ENCODE data around the gene IQCH. TPM values are rescaled to one million over a fixed set of nuclear protein-coding genes. Genes with fewer than 3 reads are reported as not detected.

IQCH gene
- total and polyA plus RNA-seq, 9 of the 15 experiments (the other 6 are each of a cell fraction or from before 2014, with no cell fraction given), result 1.8 to 3.9 (median 2.7) TPM

- Histone ChIP-seq H4K20me1 (replicated peaks; ENCODE audit: control insufficient read depth, insufficient read depth, low read length) (no peaks in the 10 kb centered on the region), H3K27ac (ENCODE audit: extremely low read depth, low read depth, low read length) (no peak overlapping the region), H3K9ac (ENCODE audit: insufficient read depth in 1 of 2, low read depth in 2 of 2, low read length in 2 of 2) (no peak overlapping the region), H3K79me2 (ENCODE audit: control insufficient read depth, insufficient read depth, low read length) (no peaks in the 10 kb centered on the region), H3K27me3 (ENCODE audit: control insufficient read depth in 2 of 2, insufficient read depth in 2 of 2, low read length in 2 of 2) (no peaks in the 10 kb centered on the region), H3K9me3 (replicated peaks; ENCODE audit: control insufficient read depth, insufficient read depth, low read depth, low read length) (no peaks in the 10 kb centered on the region), H3K9me1 (ENCODE audit: control insufficient read depth, insufficient read depth, low read length) (no peaks in the 10 kb centered on the region), H3K36me3 (ENCODE audit: control insufficient read depth, insufficient read depth, low read length) (no peaks in the 10 kb centered on the region), H3K4me2 (ENCODE audit: insufficient read depth, low read length) (no peak overlapping the region), H3K4me3 (no peak overlapping the region), H2AFZ (ENCODE audit: low read depth, low read length) (peak overlapping the region; percentile 56), H3K4me1 (replicated peaks in 1 of 2; ENCODE audit: control insufficient read depth in 2 of 2, insufficient read depth in 2 of 2, low read length in 2 of 2) (no peaks in the 10 kb centered on the region)
- DNase-seq (ENCODE audit: extremely low read depth in 1 of 4, low spot score in 3 of 4) (peak in 2 of 4 experiments; percentile 25 to 30), ATAC-seq (peak; percentile 86), FAIRE-seq (peak; percentile 69)
- ChIA-PET POLR2A (interaction anchor here (1.0 to 1.5 kb wide), 3 partner anchors 9 to 21 kb away, joined by 3 to 5 read pairs (median 4); no protein-coding TSS in a partner anchor), CTCF (ENCODE audit: low intra/inter-chr PET ratio) (interaction anchor here (0.5 to 2.8 kb wide), 4 partner anchors 331 to 362 kb away, joined by 5 to 20 read pairs (median 10); no protein-coding TSS in a partner anchor)
- 6% methylated on average over 2 of the region's 2 CpGs for WGBS (ENCODE audit: insufficient coverage, low coverage, missing lambda C conversion rate)
- in situ Hi-C loops (cut with MboI) (no loop called here), intact Hi-C loops (cut with micrococcal nuclease) (loop anchor here (1.0 kb wide), 1 partner anchor 332 kb away; no protein-coding TSS in a partner anchor)
- no TSS peak for BruUV-seq (replicated peaks)
- TF ChIP-seq DEAF1 (CRISPR knock-in tag; IDR thresholded peaks at IDR 0.05), result 0 out of 2 replicates have a peak, but pooled peaks have one; percentile 26
- 0 out of 2 replicates have a peak, but pooled peaks have one; percentile 7 for TF ChIP-seq VEZF1 (CRISPR knock-in tag; IDR thresholded peaks at IDR 0.05)
- TF ChIP-seq EWSR1 (IDR thresholded peaks at IDR 0.05; ENCODE audit: borderline replicate concordance, low read depth, partially characterized antibody), result no peak
- 0 out of 2 replicates have a peak, but pooled peaks have one; percentile 20 for TF ChIP-seq SOX6 (IDR thresholded peaks at IDR 0.05)
- peak; percentile 27 to 66 (median 33); a peak in 3 of 6 replicates for TF ChIP-seq CTCF (IDR thresholded peaks at IDR 0.05 in 2 of 3, conservative IDR thresholded peaks at IDR 0.05 in 1 of 3; ENCODE audit: insufficient read depth in 2 of 3, low read depth in 1 of 3, low read length in 3 of 3)
- TF ChIP-seq RAD21 (CRISPR knock-in tag; conservative IDR thresholded peaks at IDR 0.05 in 1 of 2, IDR thresholded peaks at IDR 0.05 in 1 of 2), result peak; percentile 62 to 88
Measured at GRCh38 chr15:67501177-67501835, 246.7 kb downstream of the IQCH start.

Data from K562 (cell line).